Measurements from ENCODE around the gene CYTH4. TPM values are rescaled to one million over a fixed set of nuclear protein-coding genes. Genes with fewer than 3 reads are reported as not detected.

The CYTH4 gene
- total RNA-seq, 1 donor from 2014 or later: not detected

DNA sequence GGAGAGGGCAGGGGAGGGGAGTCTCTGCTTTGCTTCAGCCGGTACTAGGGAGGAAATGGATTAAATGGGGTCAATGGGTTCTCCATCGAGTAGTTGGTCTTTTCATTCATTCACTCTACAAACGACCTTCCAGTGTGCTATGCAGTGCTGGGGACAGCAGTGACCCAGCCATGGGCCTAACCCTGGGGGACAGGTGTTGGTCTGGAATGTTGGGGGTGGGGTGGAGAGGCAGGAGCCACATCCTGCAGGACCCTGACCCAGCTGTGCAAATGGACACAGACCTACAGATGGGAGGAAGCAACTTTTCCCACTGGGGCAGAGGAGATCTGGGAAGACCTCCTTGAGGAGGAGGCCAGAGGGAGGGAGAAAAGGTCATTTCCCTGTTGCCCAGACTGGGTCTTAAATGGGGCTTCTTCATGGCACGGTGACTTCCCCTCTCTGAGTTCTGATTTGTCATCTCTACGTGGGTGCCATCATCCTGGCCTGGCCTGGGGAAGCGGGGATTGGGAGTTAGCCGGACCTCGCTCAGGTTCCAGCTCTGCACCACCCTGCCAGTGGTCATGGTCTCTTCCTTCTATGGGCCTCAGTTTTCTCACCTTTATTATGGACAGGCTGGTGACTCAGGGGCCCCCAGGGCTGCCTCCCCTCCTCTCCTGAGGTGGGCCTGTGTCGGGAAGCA, 2.0 kb downstream of the CYTH4 start:
- no peak for DNase-seq (ENCODE audit: low spot score)
- no peak overlapping the region for H3K4me3 Mint-ChIP-seq (ENCODE audit: unreplicated experiment)
- no peaks in the 10 kb centered on the region for H3K36me3 Mint-ChIP-seq (ENCODE audit: low read depth)
- TF ChIP-seq, protein P1, sequence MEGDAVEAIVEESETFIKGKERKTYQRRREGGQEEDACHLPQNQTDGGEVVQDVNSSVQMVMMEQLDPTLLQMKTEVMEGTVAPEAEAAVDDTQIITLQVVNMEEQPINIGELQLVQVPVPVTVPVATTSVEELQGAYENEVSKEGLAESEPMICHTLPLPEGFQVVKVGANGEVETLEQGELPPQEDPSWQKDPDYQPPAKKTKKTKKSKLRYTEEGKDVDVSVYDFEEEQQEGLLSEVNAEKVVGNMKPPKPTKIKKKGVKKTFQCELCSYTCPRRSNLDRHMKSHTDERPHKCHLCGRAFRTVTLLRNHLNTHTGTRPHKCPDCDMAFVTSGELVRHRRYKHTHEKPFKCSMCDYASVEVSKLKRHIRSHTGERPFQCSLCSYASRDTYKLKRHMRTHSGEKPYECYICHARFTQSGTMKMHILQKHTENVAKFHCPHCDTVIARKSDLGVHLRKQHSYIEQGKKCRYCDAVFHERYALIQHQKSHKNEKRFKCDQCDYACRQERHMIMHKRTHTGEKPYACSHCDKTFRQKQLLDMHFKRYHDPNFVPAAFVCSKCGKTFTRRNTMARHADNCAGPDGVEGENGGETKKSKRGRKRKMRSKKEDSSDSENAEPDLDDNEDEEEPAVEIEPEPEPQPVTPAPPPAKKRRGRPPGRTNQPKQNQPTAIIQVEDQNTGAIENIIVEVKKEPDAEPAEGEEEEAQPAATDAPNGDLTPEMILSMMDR (IDR thresholded peaks at IDR 0.05): no peak
- no peak overlapping the region for H3K27ac Mint-ChIP-seq (ENCODE audit: unreplicated experiment)
- peaks cover 13% of the 10 kb centered on the region for H3K4me1 Mint-ChIP-seq (ENCODE audit: low read depth)
- H3K9me3 Mint-ChIP-seq (ENCODE audit: low read depth): no peaks in the 10 kb centered on the region
- peaks cover 12% of the 10 kb centered on the region for H3K27me3 Mint-ChIP-seq (ENCODE audit: low read depth)

DNA sequence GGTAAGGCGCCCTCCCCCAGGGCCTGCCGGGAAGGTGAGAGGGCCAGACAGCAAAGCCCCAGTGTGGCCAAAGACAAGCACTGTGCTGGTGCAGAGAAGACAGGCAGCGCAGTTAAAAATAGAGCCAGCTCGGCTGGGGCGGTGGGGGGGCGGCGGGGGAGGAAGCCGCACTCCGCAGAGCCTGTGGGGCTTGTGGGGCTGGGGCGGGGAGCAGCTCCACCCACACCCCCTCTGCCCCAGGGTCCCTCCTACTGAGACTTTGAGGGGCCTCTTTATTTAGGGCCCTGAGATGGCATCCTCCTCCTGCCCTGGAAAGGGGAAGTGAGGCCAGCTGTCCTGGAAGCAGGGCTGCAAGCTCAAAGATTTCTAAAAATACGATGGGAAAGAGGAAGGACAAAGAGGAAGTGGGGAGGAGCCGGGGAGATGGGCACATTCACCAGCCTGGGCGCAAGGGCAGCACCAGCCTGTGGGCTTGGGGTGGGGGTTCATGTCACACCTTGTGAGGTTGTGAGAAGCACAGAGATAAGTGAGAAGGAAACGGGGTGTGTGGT, 2.6 kb downstream of the CYTH4 start:
- Mint-ChIP-seq H3K36me3 (ENCODE audit: low read depth) (no peaks in the 10 kb centered on the region), H3K27ac (ENCODE audit: unreplicated experiment) (no peak overlapping the region), H3K4me1 (ENCODE audit: low read depth) (peaks cover 13% of the 10 kb centered on the region), H3K9me3 (ENCODE audit: low read depth) (no peaks in the 10 kb centered on the region), H3K27me3 (ENCODE audit: low read depth) (peaks cover 12% of the 10 kb centered on the region), H3K4me3 (ENCODE audit: unreplicated experiment) (no peak overlapping the region)
- TF ChIP-seq, protein P1 (IDR thresholded peaks at IDR 0.05): no peak
- DNase-seq (ENCODE audit: low spot score): no peak

DNA sequence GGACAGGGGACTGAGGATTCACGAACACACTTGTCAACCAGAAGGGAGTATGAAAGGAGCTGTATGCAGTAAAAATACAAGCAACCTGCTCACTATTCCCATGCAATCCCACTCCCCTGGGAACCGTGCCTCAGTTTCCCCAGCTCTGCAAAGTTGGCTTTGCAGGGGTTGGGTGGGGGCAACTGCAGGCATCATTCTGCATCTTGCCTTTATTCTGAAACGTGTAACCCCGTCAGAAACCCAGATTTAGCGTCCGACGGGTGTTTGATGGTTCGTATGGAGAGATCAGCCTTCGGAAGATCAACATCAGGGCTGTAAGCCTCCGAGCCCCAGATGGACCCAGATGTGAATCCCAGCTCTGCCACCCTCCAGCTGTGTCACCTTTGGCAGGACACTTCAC, 3.6 kb downstream of the CYTH4 start:
- H3K36me3 Mint-ChIP-seq (ENCODE audit: low read depth): no peaks in the 10 kb centered on the region
- peaks cover 13% of the 10 kb centered on the region for H3K4me1 Mint-ChIP-seq (ENCODE audit: low read depth)
- H3K9me3 Mint-ChIP-seq (ENCODE audit: low read depth): no peaks in the 10 kb centered on the region
- peaks cover 12% of the 10 kb centered on the region for H3K27me3 Mint-ChIP-seq (ENCODE audit: low read depth)
- TF ChIP-seq, protein P1 (IDR thresholded peaks at IDR 0.05): no peak
- H3K27ac Mint-ChIP-seq (ENCODE audit: unreplicated experiment): no peak overlapping the region
- H3K4me3 Mint-ChIP-seq (ENCODE audit: unreplicated experiment): no peak overlapping the region
- no peak for DNase-seq (ENCODE audit: low spot score)

DNA sequence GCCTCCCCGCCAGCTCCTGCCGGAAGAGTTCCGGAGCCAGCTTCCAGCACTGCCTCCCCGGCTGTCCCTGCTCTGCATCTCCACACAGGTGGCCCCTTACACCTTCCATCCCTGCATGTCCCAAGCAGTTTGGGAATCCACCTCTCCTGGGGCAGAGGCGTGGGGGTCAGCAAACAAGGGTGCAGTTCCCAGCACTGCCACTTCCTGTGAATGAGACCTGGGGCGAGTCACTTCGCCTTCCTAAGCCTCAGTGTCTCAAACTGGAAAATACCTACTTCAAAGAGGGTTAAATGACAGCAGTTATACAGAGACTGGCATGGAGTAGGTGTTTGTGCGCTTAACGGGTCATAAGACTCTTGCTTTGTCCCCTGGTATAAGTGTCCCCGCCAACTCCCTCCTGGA, 5.2 kb downstream of the CYTH4 start:
- Mint-ChIP-seq H3K4me1 (ENCODE audit: low read depth) (peaks cover 13% of the 10 kb centered on the region), H3K27ac (ENCODE audit: unreplicated experiment) (no peak overlapping the region), H3K4me3 (ENCODE audit: unreplicated experiment) (no peak overlapping the region), H3K36me3 (ENCODE audit: low read depth) (no peaks in the 10 kb centered on the region), H3K27me3 (ENCODE audit: low read depth) (peaks cover 12% of the 10 kb centered on the region), H3K9me3 (ENCODE audit: low read depth) (peaks cover 3% of the 10 kb centered on the region)
- no peak for DNase-seq (ENCODE audit: low spot score)
- TF ChIP-seq, protein P1 (IDR thresholded peaks at IDR 0.05): no peak

DNA sequence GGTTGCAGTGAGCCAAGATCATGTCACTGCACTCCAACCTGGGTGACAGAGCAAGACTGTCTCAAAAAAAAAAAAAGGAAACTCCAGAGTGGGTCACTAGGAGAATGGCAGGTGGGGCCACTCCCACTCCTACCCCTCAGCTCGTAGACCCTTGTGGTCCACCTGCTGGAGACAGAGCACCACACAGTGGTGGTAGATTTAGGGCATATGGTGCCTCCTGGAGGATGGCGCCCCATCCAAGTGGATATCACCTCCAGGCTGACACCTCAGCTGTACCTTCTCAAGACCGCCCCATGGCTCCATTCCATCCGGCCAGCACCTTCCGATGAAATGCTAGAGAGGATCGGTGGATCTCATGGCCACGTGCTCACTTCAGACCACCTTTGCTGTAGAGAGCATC, 6.2 kb downstream of the CYTH4 start:
- TF ChIP-seq, protein P1 (IDR thresholded peaks at IDR 0.05): no peak
- Mint-ChIP-seq H3K27ac (ENCODE audit: unreplicated experiment) (no peak overlapping the region), H3K4me3 (ENCODE audit: unreplicated experiment) (no peak overlapping the region), H3K27me3 (ENCODE audit: low read depth) (peaks cover 12% of the 10 kb centered on the region), H3K36me3 (ENCODE audit: low read depth) (no peaks in the 10 kb centered on the region), H3K9me3 (ENCODE audit: low read depth) (peaks cover 3% of the 10 kb centered on the region), H3K4me1 (ENCODE audit: low read depth) (peaks cover 13% of the 10 kb centered on the region)
- DNase-seq (ENCODE audit: low spot score): no peak
